HG02970 (cell line): ENCODE results near the gene FANCE.

ENCODE experiments used
- ATAC-seq: cut with Tn5 transposase; IDR thresholded peaks from one replicate; pipeline ENCODE4 v1.9.1; 2021; ENCODE audit warnings: mild to moderate bottlenecking, moderate library complexity, moderate number of reproducible peaks; ENCODE audit not compliant: unreplicated experiment, low FRiP score

FANCE gene

DNA sequence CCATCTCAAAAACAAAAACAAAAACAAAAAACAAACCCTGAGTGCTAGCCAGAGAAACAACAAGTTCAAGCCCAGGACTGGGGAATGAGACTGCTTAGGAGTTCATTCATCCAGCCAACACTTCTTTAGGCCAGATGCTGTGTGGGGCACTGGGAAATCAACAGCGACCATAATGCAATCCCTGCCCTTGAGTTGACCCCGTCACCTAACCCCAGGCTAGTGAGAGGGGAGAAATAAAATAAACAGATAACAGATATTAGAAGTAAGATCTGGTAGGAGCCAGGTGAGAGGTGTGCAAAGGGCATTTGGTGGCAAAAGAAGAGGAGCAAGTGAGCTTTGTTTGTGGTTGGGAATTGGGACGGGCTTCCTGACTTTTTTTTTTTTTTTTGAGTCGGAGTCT lies 11.2 kb downstream of the FANCE start:
- ATAC-seq, result no peak

DNA sequence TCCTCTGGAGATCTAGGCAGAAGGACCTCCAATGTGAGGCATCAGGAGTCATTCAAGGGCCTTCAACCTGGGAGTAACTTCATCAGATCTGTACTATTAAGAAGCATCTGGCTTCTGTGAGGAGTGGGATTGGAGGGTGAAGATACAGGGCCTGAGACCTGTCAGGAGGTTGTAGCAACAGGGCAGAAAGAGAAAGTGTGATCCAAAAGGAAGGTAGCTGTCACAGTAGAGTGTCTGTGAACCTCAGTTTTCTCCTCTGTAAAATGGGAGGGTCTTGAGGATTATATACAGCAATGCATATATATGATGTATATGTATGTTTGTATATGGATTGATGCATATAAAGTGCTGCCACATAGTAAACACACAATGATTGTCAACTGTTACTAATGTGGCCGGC lies 13.5 kb downstream of the FANCE start:
- ATAC-seq, result no peak

DNA sequence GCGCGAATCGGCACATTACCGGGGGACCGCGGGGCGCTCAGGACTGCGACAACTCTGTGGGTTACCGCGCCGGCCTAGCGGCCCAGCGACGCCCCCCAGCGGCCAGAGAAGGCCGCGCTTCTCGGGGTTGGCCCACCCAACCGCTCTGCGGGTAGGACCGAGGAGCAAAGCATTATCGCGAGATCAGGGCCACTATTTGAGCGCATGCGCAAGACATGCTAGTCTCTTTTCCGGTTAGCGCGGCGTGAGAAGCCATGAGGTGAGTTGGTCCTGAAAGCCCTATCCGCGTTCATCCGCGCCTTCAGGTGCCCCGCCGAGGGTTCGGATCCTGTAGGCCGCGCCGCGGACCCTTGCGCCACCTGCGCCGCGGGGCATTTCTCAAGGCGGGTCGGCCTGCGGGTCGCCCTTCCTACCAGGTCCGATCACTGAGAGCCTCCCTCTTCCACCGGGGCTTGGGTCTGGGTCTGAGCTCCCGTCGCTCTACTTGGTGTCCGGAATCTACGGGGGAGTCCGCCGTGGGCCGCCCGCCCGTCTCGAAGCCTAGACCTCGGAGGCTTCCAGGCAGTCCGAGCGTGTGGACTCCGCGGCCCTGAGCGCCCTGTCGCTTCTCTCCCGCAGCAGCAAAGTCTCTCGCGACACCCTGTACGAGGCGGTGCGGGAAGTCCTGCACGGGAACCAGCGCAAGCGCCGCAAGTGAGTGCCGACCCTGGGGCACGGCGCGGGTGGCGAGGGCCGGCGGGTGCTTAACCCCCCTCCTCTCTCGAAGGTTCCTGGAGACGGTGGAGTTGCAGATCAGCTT lies 16.2 kb downstream of the FANCE start, which contains the start of gene RPL10A:
Gene RPL10A, plus strand, starts transcription at position 221 of the 799 bp plus-strand sequence. Its CDS starts 34 bp downstream, at position 255.
- ATAC-seq, result peak; percentile 87

DNA sequence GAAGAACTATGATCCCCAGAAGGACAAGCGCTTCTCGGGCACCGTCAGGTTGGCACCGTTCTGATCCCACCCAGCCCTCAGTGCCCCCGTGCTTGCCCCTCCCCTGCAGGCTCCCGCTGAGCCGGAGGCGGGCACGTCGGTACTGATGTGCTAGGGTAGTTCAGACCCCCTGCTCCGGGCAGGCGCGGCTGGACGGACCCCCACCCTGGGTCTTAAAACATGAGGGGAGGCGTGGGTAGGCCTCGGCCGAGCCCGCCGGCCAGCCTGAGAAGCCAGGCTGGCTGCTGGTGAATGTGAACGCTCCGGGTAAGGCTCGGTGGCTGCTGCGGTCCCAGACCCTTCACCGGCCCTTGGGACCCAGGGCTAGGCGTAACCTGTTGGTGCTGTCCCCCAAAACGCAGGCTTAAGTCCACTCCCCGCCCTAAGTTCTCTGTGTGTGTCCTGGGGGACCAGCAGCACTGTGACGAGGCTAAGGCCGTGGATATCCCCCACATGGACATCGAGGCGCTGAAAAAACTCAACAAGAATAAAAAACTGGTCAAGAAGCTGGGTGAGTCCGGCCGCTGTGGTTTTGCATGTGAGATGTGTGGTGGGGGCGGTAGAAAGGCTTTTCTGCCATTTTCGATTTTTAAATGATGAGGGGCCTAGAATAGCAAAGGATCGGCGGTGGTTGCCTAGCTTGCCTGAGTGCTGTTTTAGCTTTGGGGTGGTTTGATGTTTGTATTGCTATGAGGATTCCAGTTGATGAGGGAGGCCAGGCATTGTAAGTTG lies 17.0 kb downstream of the FANCE start:
- peak; percentile 11 for ATAC-seq

DNA sequence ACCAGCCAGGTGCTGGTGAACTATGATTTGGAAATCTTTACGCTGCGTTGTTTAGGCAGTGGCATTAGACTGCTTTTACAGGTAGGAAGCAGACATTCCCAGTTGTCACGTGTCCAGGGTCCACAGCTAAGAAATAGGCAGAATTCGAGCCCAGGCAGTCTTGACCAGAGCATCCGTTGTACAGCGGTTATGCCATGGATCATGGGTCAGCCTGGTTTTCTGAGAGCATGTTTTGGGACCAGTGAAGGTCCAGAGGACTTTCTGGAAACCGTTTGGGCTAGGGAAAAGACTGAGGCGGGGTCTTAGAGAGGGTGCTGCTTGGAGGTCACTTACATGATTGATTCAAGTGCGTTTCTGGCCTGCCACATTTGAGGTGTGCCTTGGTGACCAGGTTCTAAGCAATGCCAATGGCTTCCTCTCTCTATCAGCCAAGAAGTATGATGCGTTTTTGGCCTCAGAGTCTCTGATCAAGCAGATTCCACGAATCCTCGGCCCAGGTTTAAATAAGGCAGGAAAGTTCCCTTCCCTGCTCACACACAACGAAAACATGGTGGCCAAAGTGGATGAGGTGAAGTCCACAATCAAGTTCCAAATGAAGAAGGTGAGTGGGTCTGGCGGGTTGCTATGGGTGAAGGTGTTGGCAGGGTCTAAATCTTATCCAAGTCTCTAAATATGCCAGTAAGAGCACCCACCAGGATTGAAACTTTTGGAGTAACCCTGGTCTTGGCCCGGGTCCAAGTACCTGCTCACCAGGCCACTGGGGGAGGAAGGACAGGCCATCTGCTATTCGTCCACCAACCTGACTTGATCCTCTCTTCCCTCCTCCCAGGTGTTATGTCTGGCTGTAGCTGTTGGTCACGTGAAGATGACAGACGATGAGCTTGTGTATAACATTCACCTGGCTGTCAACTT lies 17.9 kb downstream of the FANCE start:
- ATAC-seq, result no peak

DNA sequence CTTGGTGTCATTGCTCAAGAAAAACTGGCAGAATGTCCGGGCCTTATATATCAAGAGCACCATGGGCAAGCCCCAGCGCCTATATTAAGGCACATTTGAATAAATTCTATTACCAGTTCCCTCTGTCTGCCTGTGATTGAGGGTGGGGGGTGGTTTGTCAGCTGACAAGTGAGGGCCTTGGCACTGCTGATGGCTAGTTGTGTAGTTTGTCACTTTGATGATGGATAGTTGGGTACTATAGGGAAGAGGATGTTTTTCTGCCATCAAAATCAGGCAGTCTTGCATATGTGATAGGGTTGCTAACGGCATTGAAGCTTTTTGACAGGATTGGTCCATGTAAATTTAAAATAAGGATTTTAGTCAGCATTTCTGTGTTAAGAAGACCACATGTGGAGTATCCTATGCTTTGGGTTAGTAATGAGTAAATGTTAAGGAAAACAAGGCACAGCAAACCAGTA lies 18.6 kb downstream of the FANCE start:
- no peak for ATAC-seq

DNA sequence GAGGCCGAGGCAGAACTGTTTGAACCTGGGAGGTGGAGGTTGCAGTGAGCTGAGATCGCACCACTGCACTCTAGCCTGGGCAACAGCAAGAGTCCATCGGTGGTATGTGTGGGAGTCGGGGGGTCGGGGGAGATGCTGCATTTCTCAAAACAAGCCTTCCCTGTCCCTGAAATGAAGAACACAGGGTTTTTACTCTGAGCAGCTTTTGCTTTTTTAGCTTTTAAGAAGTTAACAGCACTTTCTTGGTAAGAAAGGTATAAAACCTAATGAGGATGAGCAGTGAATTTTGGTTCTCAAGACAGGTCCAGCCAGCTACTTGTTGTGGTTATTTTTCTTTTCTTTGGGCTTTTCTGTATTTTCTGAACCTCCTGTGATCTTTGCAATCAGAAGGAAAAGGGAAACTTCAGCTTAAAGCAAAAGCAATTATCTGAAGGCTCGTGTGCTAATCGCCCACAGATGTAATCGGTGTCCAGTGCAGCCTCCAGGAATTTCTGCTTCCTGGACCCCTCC lies 19.8 kb downstream of the FANCE start:
- ATAC-seq, result no peak

DNA sequence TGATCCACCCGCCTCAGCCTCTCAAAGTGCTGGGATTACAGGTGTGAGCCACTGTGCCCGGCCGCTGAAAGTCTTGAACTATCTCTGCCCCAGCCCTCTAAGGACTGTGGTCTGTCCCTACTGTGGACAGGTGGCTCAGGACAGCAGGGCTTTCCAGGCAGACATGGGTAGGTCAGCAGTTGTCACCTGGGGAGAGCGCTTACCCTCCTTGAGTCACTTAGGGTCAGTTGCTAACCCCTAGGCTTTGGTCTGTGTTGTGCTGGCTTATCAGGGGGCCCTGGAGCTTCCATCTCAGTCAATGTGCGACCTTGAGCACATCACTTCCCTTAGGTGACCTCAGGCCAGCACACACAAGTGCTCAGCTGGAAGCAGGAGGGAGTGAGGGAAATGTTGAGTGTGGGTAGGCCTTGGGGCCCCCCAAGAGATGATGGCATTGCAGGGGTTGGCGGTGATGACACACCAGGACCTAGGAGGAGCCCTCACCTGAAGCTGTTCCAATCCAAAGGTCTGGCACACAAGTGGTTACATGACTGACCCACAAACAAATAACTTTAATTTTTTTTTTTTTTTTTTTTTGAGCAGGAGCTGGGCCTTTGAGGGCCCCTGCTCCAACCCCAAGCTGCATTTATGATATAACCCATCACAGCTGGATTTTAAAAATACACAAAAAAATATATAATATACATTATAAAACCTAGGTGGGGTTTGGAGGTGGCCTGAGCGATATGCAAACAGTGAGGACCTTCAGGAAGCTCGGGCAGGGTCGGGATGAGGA lies 21.1 kb downstream of the FANCE start:
- no peak for ATAC-seq

DNA sequence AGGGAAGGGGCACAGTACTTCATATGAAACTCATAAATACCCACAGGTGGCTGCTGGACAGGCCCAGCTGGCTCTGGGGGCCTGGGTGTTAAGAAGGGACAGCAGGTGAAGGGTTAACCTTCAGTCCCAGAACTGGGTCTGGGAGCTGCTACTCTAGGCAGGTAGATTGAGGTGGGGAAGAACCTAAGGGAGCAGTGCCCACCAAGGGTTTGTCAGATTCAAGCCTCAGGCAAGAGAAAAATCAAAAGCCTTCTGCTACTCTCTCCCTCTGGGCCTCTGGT lies 21.7 kb downstream of the FANCE start:
- ATAC-seq, result no peak

DNA sequence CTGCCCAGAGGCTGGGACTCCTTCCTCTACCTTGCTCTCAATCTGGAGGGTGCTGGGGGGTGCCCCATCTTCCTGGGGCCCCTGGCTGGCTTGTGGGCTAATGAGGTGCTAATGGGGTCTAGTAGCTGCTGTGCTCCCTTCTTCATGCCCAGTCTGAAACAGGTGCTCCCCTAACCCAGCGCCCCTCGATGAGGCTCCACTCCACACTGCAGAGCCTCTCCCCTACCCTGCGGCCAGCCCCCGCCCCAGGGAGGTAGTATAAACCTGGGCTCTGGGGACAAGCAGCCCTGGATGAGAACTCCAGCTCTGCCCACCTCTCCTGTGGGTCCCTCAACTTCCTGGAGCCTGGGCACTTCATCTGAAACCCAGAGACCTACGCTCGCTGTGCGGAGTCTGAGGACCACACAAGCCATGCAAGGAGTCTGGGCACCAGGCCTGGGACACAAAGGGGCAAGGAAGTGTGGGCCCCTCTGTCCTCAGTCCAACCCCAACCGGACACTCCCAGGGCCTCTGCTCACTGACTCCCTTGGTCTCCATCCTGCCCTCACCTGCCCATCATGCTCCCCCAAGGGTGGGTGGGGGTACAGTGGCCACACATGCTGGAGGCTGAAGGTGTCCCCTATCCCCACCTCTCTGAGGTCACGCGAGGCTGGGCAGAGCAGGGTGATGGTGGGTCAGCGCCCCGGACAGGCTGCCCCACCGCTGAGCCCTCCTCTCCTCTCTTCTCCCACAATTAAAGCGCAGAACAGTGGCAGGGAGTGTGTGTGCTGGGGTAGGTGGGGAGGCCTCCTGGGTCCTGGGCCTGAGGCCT lies 22.2 kb downstream of the FANCE start:
- ATAC-seq, result no peak

DNA sequence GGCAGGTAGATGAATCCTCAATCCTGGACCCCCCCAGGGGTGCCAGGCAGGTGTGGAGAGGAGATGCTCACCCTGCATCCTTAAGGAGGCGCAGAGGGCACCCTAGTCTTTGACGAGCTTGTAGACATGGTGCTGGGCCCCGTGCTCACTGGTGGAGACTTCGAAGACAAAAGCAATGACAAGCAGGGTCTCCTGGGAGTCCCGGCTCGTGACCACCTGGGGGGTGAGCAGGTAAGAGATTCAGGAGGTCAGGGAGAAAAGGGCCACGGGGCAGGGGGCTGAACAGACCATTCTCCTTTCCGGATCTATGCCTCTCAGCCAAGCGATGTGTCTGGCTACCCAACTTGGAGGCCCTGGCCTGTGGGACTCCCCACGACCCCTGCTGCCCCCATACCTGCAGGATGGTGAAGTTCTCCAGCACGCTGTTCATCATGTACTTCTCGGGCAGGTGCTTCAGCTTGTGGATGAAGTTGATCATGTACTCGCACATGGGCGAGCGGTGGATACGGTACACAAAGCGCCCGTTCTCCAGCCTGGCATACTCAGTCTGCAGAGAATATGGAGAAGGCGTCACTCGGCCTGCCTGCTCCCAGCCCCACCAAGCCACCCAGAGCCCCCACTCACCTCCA lies 22.9 kb downstream of the FANCE start:
- ATAC-seq, result no peak

DNA sequence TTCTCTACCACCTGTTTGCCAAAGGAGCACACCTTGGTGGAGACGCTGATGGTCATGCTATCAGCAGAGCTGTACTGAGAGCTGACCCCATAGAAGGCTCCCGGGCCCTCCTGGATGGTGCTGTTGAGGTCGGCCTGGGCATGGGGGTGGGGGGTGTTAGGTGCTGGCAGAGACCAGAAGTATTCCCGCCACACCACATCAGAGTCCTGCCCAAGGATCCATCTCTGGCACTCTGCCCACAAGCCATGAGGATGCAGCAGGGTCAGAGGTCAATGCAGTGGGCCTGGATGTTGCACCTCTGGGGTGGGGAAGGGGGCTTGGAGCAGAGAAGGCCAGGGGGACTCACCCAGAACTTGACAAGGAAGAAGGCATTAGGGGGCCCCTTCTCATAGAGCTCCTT lies 23.4 kb downstream of the FANCE start:
- ATAC-seq, result no peak

DNA sequence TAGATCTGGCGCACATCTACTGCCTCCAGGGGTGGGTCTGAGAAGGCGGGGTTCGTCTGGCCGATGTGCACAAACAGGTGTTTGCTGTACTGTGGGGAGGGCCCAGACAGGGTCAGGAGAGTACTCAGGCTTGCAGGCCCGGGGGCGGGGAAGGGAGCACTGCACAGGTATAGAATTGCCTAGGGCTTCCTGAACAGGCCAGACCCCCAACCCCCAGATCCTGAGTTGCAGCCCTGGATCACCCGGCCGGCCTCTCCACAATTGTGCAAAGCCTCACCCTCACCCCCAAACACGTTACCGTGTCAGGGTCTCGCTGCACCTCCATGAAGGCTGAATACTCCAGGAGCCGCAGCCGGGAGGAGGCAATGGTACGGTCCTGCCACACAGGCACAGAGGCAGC lies 23.9 kb downstream of the FANCE start:
- ATAC-seq, result no peak

DNA sequence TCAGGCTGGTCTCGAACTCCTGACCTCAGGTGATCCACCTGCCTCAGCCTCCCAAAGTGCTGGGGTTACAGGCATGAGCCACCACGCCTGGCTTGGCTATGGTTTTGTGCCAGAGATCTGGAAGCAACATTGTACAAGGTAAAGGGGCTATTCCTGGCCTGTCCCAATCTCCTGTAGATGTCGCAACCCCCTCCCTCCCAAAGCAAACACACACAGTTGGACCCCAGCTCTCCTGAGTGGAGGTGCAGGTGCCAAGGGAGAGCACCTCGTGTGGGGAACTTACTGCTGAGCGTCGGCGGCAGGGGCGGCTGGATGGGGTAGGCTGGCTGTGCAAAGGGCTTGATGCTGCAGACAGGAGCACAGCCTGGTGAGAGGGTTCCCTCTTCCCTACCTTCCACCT lies 24.9 kb downstream of the FANCE start:
- ATAC-seq, result no peak

DNA sequence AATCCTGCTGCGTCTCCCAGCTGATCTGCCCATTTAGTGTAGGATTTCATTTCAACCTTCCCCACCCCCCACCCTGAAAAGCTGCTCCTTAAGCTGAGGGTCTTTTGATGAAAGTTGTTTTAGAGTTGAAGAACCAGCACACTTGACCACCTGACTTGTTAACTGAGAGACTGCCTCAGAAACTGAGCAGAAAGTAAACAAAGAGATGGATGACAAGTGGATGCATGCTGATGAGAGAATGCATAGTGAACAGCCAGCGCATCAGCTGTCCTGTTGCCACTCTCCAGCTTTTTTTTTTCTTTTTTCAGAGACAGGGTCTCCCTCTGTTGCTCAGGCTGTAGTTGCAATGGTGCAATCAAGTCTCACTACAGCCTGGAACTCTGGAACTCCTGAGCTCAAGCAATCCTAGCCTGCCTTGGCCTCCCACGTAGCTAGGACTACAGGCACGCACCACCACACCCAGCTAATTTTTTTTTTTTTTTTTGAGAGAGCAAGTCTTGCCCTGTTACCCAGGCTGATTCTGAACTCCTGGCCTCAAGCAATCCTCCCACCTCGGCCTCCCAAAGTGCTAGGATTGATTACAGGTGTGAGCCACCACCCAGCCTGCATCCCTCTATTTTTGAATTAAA lies 25.5 kb downstream of the FANCE start:
- ATAC-seq, result no peak

DNA sequence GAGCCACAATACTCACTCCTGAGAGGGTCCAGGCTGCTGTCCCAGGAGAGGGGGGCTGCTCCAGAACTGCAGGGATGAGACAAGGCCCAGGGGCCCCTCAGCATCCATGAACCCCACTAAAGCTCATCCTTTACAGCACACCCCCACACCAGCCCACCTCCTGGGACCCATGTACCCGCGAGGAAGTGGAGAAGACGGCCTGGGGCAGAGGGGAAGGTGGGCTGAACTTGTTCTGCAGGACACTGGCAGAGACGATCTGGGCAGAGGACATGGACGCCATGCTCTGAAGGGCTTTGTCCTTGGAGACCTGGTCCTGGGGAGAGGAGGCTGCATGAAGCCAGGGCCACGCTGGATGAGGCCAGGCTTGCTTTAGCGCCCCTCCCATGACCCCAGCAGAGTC lies 26.1 kb downstream of the FANCE start:
- ATAC-seq, result no peak

DNA sequence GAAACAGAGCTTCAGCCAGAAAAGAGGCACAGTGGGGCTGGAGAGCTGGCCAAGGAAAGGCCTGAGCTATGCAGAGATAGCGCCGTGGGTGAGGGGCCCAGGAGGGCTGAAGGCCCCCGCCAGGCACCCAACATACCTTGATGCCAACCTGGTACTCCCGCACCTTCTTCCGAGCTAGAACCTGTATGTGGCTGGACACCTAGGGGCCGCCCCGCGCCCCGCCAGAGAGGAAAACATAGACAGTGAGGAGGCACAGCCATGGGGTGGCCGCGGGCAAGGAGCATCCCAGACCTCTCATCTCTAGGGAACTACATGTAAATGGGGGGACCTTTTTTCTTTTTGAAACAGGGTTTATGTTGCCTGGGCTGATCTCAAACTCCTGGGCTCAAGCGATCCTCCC lies 28.0 kb downstream of the FANCE start:
- ATAC-seq, result no peak

DNA sequence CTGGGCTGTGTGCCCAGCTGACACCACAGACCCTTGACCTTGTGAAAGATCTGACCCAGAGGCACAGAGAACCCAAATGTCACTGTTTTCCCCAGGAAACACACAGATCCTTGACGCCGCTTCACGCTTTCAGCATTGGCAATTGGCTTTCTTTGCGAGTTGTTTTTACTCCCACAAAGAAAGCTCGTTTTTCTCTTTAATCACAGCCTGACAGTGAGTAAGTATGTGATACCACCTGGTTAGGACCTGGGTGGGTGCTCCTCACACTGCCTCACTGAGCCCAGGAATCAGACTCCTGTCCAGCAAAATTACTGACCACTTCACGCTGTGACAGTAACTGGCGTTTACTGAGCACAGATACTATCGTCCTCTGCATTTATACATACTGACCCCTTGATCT lies 29.1 kb downstream of the FANCE start:
- no peak for ATAC-seq
